Measurements from ENCODE around the gene CAPN15. TPM values are rescaled to one million over a fixed set of nuclear protein-coding genes. Genes with fewer than 3 reads are reported as not detected.

Gene CAPN15
- total and polyA plus RNA-seq, 9 of the 15 experiments (the other 6 are each of a cell fraction or from before 2014, with no cell fraction given): 0.62 to 111 (median 14.2) TPM

DNA sequence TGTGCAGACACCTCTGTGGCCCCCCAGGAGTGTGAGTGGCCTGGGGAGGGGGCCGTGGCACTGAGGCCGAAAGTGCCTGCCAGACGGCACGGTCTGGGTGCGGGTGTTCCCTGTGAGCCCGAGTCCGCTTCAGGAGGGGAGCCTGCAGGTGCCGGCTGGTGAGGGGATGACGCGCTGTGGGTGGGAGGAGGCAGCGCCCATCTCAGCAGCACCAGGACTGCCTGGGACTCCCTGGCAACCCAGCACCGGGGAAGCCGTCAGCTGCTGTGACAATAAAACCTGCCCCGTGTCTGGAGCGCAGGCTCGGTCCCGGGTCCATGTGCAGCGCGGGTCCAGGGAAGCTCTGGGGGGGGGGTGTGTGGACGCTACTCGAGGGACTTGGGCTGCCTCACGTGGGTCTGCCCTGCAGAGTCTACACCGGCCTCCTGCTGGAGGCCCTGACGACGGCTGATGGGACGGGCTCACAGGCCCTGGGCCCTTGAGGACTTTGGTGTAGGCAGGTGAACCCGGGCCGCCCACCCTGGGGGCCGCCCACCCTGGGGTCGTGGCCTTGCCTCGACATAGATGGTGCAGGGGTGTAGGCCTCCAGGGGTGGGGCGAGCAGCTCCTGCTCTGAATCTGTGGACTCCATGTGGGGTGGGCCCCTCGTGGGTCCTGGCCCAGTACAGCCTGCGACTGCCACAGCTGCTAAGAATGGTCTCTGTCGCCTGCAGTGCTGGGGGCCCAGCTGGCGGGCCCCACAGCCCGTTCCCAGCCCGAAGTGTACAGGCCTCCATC is 56.5 kb downstream of the CAPN15 start (continued):
- TF ChIP-seq, protein P1, sequence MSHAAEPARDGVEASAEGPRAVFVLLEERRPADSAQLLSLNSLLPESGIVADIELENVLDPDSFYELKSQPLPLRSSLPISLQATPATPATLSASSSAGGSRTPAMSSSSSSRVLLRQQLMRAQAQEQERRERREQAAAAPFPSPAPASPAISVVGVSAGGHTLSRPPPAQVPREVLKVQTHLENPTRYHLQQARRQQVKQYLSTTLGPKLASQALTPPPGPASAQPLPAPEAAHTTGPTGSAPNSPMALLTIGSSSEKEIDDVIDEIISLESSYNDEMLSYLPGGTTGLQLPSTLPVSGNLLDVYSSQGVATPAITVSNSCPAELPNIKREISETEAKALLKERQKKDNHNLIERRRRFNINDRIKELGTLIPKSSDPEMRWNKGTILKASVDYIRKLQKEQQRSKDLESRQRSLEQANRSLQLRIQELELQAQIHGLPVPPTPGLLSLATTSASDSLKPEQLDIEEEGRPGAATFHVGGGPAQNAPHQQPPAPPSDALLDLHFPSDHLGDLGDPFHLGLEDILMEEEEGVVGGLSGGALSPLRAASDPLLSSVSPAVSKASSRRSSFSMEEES (CRISPR knock-in tag; IDR thresholded peaks at IDR 0.05): no peak
- no peak for TF ChIP-seq RBM14 (IDR thresholded peaks at IDR 0.05; ENCODE audit: borderline replicate concordance, insufficient read depth, low read depth, low read length)
- no peak for TF ChIP-seq KAT8 (IDR thresholded peaks at IDR 0.05; ENCODE audit: low read depth)
- TF ChIP-seq FOXJ2 (tag; IDR thresholded peaks at IDR 0.05): no peak

DNA sequence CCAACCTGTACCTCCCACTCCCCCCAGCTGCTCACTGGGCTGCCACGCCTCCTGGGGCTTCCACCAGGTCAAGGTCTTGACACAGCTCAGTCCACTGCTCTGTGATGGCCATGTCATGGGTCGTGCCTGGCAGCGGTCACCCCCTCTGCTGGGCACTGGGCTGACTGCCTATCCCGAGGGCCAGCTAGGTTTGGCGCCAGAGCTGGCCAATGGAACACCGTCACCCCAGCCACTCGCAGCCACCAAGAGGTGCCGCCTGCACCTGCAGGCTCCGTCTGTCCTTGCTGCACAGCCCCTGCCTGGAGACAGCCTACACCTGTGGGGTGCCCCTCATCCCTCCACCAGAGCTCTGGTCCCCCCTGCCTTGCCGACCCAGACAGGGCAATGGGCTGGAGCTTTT is 57.8 kb downstream of the CAPN15 start:
- Histone ChIP-seq H3K27me3 (ENCODE audit: control insufficient read depth in 2 of 2, insufficient read depth in 2 of 2, low read length in 2 of 2) (no peaks in the 10 kb centered on the region), H2AFZ (ENCODE audit: low read depth, low read length) (no peak overlapping the region), H3K4me1 (replicated peaks in 1 of 2; ENCODE audit: control insufficient read depth in 2 of 2, insufficient read depth in 2 of 2, low read length in 2 of 2) (peaks cover 9 to 75% of the 10 kb centered on the region in 2 experiments; a peak in 4 of 5 replicates), H3K79me2 (ENCODE audit: control insufficient read depth, insufficient read depth, low read length) (peaks cover 25% of the 10 kb centered on the region), H3K4me3 (no peak overlapping the region), H3K9me1 (ENCODE audit: control insufficient read depth, insufficient read depth, low read length) (peaks cover 5% of the 10 kb centered on the region), H3K4me2 (ENCODE audit: insufficient read depth, low read length) (no peak overlapping the region), H3K36me3 (ENCODE audit: control insufficient read depth, insufficient read depth, low read length) (peaks cover 7% of the 10 kb centered on the region; the same call in 1 of the 3 replicates), H3K9ac (ENCODE audit: insufficient read depth in 1 of 2, low read depth in 2 of 2, low read length in 2 of 2) (peak overlapping the region in 1 of 2 experiments; percentile 73; a peak in 2 of 4 replicates), H4K20me1 (replicated peaks; ENCODE audit: control insufficient read depth, insufficient read depth, low read length) (peaks cover 8% of the 10 kb centered on the region; the same call in 1 of the 2 replicates), H3K27ac (ENCODE audit: extremely low read depth, low read depth, low read length) (no peak overlapping the region), H3K9me3 (replicated peaks; ENCODE audit: control insufficient read depth, insufficient read depth, low read depth, low read length) (no peaks in the 10 kb centered on the region)
- ChIA-PET POLR2A (interaction anchor here (0.6 to 1.3 kb wide), 4 partner anchors 9 to 40 kb away, joined by 3 to 6 read pairs (median 4); no protein-coding TSS in a partner anchor), CTCF (ENCODE audit: low intra/inter-chr PET ratio) (no interaction called here)
- intact Hi-C loops (cut with micrococcal nuclease) (no loop called here), in situ Hi-C loops (cut with MboI) (no loop called here)
- DNase-seq (ENCODE audit: extremely low read depth in 1 of 4, low spot score in 3 of 4) (no peak), FAIRE-seq (no peak), ATAC-seq (no peak)
- BruUV-seq (replicated peaks): no TSS peak
- 25% methylated on average over 10 of the region's 10 CpGs for WGBS (ENCODE audit: insufficient coverage, low coverage, missing lambda C conversion rate)
- TF ChIP-seq SMAD4 (CRISPR knock-in tag; conservative IDR thresholded peaks at IDR 0.05): no peak
- no peak for TF ChIP-seq ZBTB1 (CRISPR knock-in tag; IDR thresholded peaks at IDR 0.05; ENCODE audit: borderline replicate concordance, low read depth)
- TF ChIP-seq ZKSCAN8 (CRISPR knock-in tag; IDR thresholded peaks at IDR 0.05): no peak
- no peak for TF ChIP-seq RUNX1 (IDR thresholded peaks at IDR 0.05; ENCODE audit: low read depth)
- TF ChIP-seq GATAD2B (IDR thresholded peaks at IDR 0.05; ENCODE audit: borderline replicate concordance): no peak
- TF ChIP-seq ZNF12 (CRISPR knock-in tag; IDR thresholded peaks at IDR 0.05): no peak
- no peak for TF ChIP-seq ASH1L (IDR thresholded peaks at IDR 0.05; ENCODE audit: borderline replicate concordance, low read depth, partially characterized antibody)
- TF ChIP-seq POLR2A (conservative IDR thresholded peaks at IDR 0.05): peak; percentile 8; the same call in 1 of the 2 replicates
- peak; percentile 19; the same call in 1 of the 2 replicates for TF ChIP-seq ZNF740 (CRISPR knock-in tag; IDR thresholded peaks at IDR 0.05)
- no peak for TF ChIP-seq ZNF740 (tag; IDR thresholded peaks at IDR 0.05)
- TF ChIP-seq KLF10 (CRISPR knock-in tag; IDR thresholded peaks at IDR 0.05): no peak
- TF ChIP-seq, protein P2, sequence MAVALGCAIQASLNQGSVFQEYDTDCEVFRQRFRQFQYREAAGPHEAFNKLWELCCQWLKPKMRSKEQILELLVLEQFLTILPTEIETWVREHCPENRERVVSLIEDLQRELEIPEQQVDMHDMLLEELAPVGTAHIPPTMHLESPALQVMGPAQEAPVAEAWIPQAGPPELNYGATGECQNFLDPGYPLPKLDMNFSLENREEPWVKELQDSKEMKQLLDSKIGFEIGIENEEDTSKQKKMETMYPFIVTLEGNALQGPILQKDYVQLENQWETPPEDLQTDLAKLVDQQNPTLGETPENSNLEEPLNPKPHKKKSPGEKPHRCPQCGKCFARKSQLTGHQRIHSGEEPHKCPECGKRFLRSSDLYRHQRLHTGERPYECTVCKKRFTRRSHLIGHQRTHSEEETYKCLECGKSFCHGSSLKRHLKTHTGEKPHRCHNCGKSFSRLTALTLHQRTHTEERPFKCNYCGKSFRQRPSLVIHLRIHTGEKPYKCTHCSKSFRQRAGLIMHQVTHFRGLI (CRISPR knock-in tag; IDR thresholded peaks at IDR 0.05): no peak
- TF ChIP-seq SNIP1 (IDR thresholded peaks at IDR 0.05; ENCODE audit: low read depth): no peak
- no peak for TF ChIP-seq KLF1 (tag; IDR thresholded peaks at IDR 0.05)

All from K562 (cell line).